ENCODE data around the gene ZNRF1. TPM values are rescaled to one million over a fixed set of nuclear protein-coding genes. Genes with fewer than 3 reads are reported as not detected.

The ZNRF1 gene
- total and polyA plus RNA-seq, 2 of the 4 experiments (the other 2 are of a cell fraction): 8.2 to 20.7 TPM

- DNase-seq (no peak), ATAC-seq (ENCODE audit: low read depth) (no peak)
- Histone ChIP-seq H3K27me3 (ENCODE audit: control insufficient read depth, insufficient read depth, low read length) (no peaks in the 10 kb centered on the region; the same call in 1 of the 2 replicates), H2BK15ac (ENCODE audit: low read depth, low read length) (no peak overlapping the region), H3K4ac (ENCODE audit: low read depth, low read length) (no peak overlapping the region), H3K9me1 (ENCODE audit: insufficient read depth, low read length) (peaks cover 1% of the 10 kb centered on the region; the same call in 1 of the 2 replicates), H3K9ac (ENCODE audit: low read depth, low read length) (no peak overlapping the region), H2BK20ac (ENCODE audit: low read depth, low read length) (no peak overlapping the region), H4K91ac (ENCODE audit: insufficient read depth, low read depth, low read length) (no peak overlapping the region), H2AFZ (replicated peaks; ENCODE audit: low read length, poor library complexity) (no peak overlapping the region), H2BK120ac (ENCODE audit: low read depth, low read length) (no peak overlapping the region), H3K4me1 (ENCODE audit: control insufficient read depth, insufficient read depth, low read length) (no peaks in the 10 kb centered on the region; the same call in 1 of the 2 replicates), H2AK5ac (ENCODE audit: low read depth, low read length) (no peak overlapping the region), H3K56ac (ENCODE audit: extremely low read depth, insufficient read depth, low read length) (no peak overlapping the region), H3K14ac (replicated peaks; ENCODE audit: low read depth, low read length) (no peak overlapping the region), H4K20me1 (ENCODE audit: insufficient read depth, low read length) (peaks cover under 1% of the 10 kb centered on the region; the same call in 1 of the 2 replicates), H4K8ac (ENCODE audit: low read depth in 2 of 2, low read length in 2 of 2) (no peak overlapping the region), H3K23ac (ENCODE audit: low read depth, low read length) (no peak overlapping the region), H3K4me3 (ENCODE audit: insufficient read depth, low read depth, low read length) (no peak overlapping the region), H3K4me2 (ENCODE audit: low read depth, low read length) (no peak overlapping the region), H2BK5ac (ENCODE audit: low read depth, low read length, poor library complexity, severe bottlenecking) (no peak overlapping the region), H2AK9ac (replicated peaks; ENCODE audit: low read depth, low read length, poor library complexity) (no peak overlapping the region), H3K79me1 (ENCODE audit: low read depth in 1 of 2, low read length in 2 of 2) (peaks cover under 1 to 2% of the 10 kb centered on the region in 2 experiments; a peak in 3 of 4 replicates), H3K9me3 (ENCODE audit: control insufficient read depth, insufficient read depth, low read length) (no peaks in the 10 kb centered on the region; the same call in 1 of the 2 replicates), H3K18ac (ENCODE audit: low read depth, low read length) (no peak overlapping the region), H3K36me3 (ENCODE audit: control insufficient read depth, insufficient read depth, low read length) (no peaks in the 10 kb centered on the region), H4K5ac (ENCODE audit: low read depth, low read length) (no peak overlapping the region), H3K27ac (ENCODE audit: insufficient read depth, low read length) (no peak overlapping the region)
- dilution Hi-C loops (cut with HindIII; ENCODE audit: low sequenced_read_pairs, unreplicated experiment) (no loop called here), intact Hi-C loops (cut with micrococcal nuclease) (no loop called here), in situ Hi-C loops (cut with MboI; ENCODE audit: low sequenced_read_pairs) (no loop called here)
- no TSS peak for BruUV-seq (replicated peaks)
- WGBS, 2 experiments (ENCODE audit: extremely low coverage in 2 of 2, insufficient read length in 1 of 2): no CpG with 5 or more reads among the region's 6 CpGs
- CTCF ChIA-PET: no interaction called here
- TF ChIP-seq CTCF (conservative IDR thresholded peaks at IDR 0.05; ENCODE audit: low read depth, low read length) (no peak), MAFK (IDR thresholded peaks at IDR 0.05; ENCODE audit: low read depth, low read length) (no peak), POLR2A (IDR thresholded peaks at IDR 0.05; ENCODE audit: low read depth, low read length) (no peak), BHLHE40 (IDR thresholded peaks at IDR 0.05; ENCODE audit: low read depth, low read length) (no peak), RFX5 (IDR thresholded peaks at IDR 0.05; ENCODE audit: low read depth, low read length) (no peak), MXI1 (IDR thresholded peaks at IDR 0.05; ENCODE audit: borderline replicate concordance, low read depth, low read length) (no peak), CHD1 (IDR thresholded peaks at IDR 0.05; ENCODE audit: low read depth, low read length) (no peak), USF2 (IDR thresholded peaks at IDR 0.05; ENCODE audit: low read depth, low read length) (no peak), NFE2L2 (IDR thresholded peaks at IDR 0.05; ENCODE audit: low read depth, low read length) (no peak), MAZ (IDR thresholded peaks at IDR 0.05; ENCODE audit: borderline replicate concordance, low read depth, low read length) (no peak), RAD21 (IDR thresholded peaks at IDR 0.05; ENCODE audit: low read length) (no peak), ELK1 (IDR thresholded peaks at IDR 0.05; ENCODE audit: borderline replicate concordance, low read depth, low read length) (no peak), FOS (IDR thresholded peaks at IDR 0.05; ENCODE audit: low read depth, low read length) (no peak), CEBPB (IDR thresholded peaks at IDR 0.05; ENCODE audit: low read depth, low read length) (no peak), SMC3 (IDR thresholded peaks at IDR 0.05; ENCODE audit: low read depth, low read length) (no peak), RCOR1 (IDR thresholded peaks at IDR 0.05; ENCODE audit: insufficient replicate concordance, low read length) (no peak)
- POLR2A ChIA-PET (ENCODE audit: unreplicated experiment): no interaction called here
Measured at GRCh38 chr16:75143941-75144340, 145.1 kb downstream of the ZNRF1 start.
